Subcutaneous adipose tissue (tissue), 4 donors: ENCODE data around the gene OTOGL. TPM values are rescaled to one million over a fixed set of nuclear protein-coding genes. Genes with fewer than 3 reads are reported as not detected.

Experiments
- CTCF ChIP-seq: fragments of 450-650 bp; IDR thresholded peaks from one replicate; pipeline ENCODE4 v1.5.1; 2016; ENCODE audit warnings: low read depth, mild to moderate bottlenecking, control low read depth, antibody characterized with exemption, moderate library complexity
- total RNA-seq, 4 donors: library from RNA; depleted of rRNA; stranded (reverse); fragments of >200 nt; gene quantifications; one replicate each; pipeline ENCODE4 v1.1.0, GENCODE V29; 2016

OTOGL gene
- total RNA-seq, 4 donors from 2014 or later = 0.19 to 0.66 (median 0.50) TPM

- TF ChIP-seq CTCF = no peak
Measured at GRCh38 chr12:80186727-80187217, 87.4 kb downstream of the OTOGL start.

- no peak for TF ChIP-seq CTCF
Measured at GRCh38 chr12:80187660-80188090, 88.3 kb downstream of the OTOGL start.

- TF ChIP-seq CTCF = no peak
Measured at GRCh38 chr12:80188576-80188975, 89.2 kb downstream of the OTOGL start.

GRCh38 chr12:80189241-80189640 is 89.9 kb downstream of the OTOGL start:
- no peak for TF ChIP-seq CTCF

- TF ChIP-seq CTCF = no peak
Measured at GRCh38 chr12:80190001-80190400, 90.7 kb downstream of the OTOGL start.

GRCh38 chr12:80192087-80192486 is 92.8 kb downstream of the OTOGL start:
- no peak for TF ChIP-seq CTCF

GRCh38 chr12:80193865-80194264 is 94.5 kb downstream of the OTOGL start:
- no peak for TF ChIP-seq CTCF
